GM06990 (cell line): ENCODE measurements around the gene CRPPA.

Experiments
- DNase-seq: peaks from one replicate; pipeline ENCODE4 v3.0.0-alpha.2; 2011; ENCODE audit not compliant: insufficient read length; ENCODE audit errors: extremely low read depth
- H3K27me3 ChIP-seq: replicated peaks from 2 replicates; pipeline ENCODE4 v1.6.0; 2011; ENCODE audit warnings: low read length; ENCODE audit not compliant: control insufficient read depth, insufficient read depth
- H3K36me3 ChIP-seq: 2 replicates; pipeline ENCODE4 v1.5.1; 2011; ENCODE audit warnings: low read length; ENCODE audit not compliant: control insufficient read depth, insufficient read depth
- H3K4me3 ChIP-seq: replicated peaks from 2 replicates; pipeline ENCODE4 v1.5.1; 2011; ENCODE audit warnings: low read depth, mild to moderate bottlenecking, control low read depth, low read length
- CTCF ChIP-seq: IDR thresholded peaks from 2 replicates; pipeline ENCODE4 v1.5.1; 2011; ENCODE audit warnings: low read length, control low read depth, mild to moderate bottlenecking, inconsistent platforms; ENCODE audit not compliant: insufficient read depth, poor library complexity, severe bottlenecking

Gene CRPPA

GRCh38 chr7:16416289-16417282 lies 4.8 kb downstream of the CRPPA start:
- Histone ChIP-seq H3K4me3 (no peak overlapping the region), H3K27me3 (no peaks in the 10 kb centered on the region), H3K36me3 (no peaks in the 10 kb centered on the region)
- DNase-seq: no peak
- TF ChIP-seq CTCF: no peak

- Histone ChIP-seq H3K36me3 (no peaks in the 10 kb centered on the region), H3K4me3 (no peak overlapping the region), H3K27me3 (no peaks in the 10 kb centered on the region)
- no peak for DNase-seq
- TF ChIP-seq CTCF: no peak
Measured at GRCh38 chr7:16412274-16413254, 8.8 kb downstream of the CRPPA start.

DNA sequence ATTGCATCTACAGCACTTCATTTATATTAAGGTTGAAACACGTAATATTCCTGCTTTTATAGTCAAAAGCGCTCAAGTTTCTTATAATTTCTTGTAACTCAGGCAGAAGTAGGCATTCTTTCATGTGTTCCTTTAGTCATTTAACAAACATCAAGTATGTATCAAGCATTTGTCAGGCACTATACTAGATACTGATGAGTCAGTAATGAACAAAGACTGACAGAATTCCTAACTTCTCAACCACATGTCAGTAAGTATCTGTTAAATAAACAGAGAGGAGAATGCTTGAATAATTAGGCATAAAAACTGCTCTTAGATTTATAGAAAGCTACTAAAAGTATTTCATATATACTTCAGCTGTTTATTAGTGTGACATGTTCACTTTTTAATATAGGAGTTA lies 9.9 kb downstream of the CRPPA start:
- no peak overlapping the region for H3K4me3 ChIP-seq
- no peaks in the 10 kb centered on the region for H3K27me3 ChIP-seq
- no peak for DNase-seq
- H3K36me3 ChIP-seq: no peaks in the 10 kb centered on the region
- TF ChIP-seq CTCF: no peak

GRCh38 chr7:16409777-16410176 lies 11.6 kb downstream of the CRPPA start:
- DNase-seq: no peak
- Histone ChIP-seq H3K4me3 (no peak overlapping the region), H3K27me3 (no peaks in the 10 kb centered on the region), H3K36me3 (no peaks in the 10 kb centered on the region)
- TF ChIP-seq CTCF: no peak

- H3K4me3 ChIP-seq: no peak overlapping the region
- H3K27me3 ChIP-seq: no peaks in the 10 kb centered on the region
- no peak for DNase-seq
- H3K36me3 ChIP-seq: no peaks in the 10 kb centered on the region
- TF ChIP-seq CTCF: no peak
Measured at GRCh38 chr7:16404636-16405035, 16.7 kb downstream of the CRPPA start.
